Astrocyte (in vitro differentiated cells and primary cell): ENCODE data around the gene CHGA. TPM values are rescaled to one million over a fixed set of nuclear protein-coding genes. Genes with fewer than 3 reads are reported as not detected.

Experiments
- DNase-seq: peaks from one replicate; pipeline ENCODE4 v3.0.0-alpha.2; 2010; ENCODE audit warnings: low read depth
- FAIRE-seq: peaks from 2 replicates; lab custom pipeline; 2011; peaks lifted over from hg19 to GRCh38; lab: Jason Lieb, UNC
- H2AFZ ChIP-seq: 2 replicates; pipeline ENCODE4 v1.6.0; 2012; ENCODE audit warnings: low read depth, low read length, inconsistent platforms
- H3K27ac ChIP-seq: 2 replicates; pipeline ENCODE4 v1.5.1; 2011; ENCODE audit warnings: low read depth, low read length, inconsistent platforms
- H3K27me3 ChIP-seq: 2 replicates; pipeline ENCODE4 v1.6.0; 2011; ENCODE audit warnings: low read length, inconsistent platforms; ENCODE audit not compliant: insufficient read depth
- H3K36me3 ChIP-seq: 2 replicates; pipeline ENCODE4 v1.5.1; 2011; ENCODE audit warnings: low read length, inconsistent platforms; ENCODE audit not compliant: insufficient read depth
- H3K4me1 ChIP-seq: 2 replicates; pipeline ENCODE4 v1.5.1; 2011; ENCODE audit warnings: low read length, inconsistent platforms; ENCODE audit not compliant: insufficient read depth
- H3K4me2 ChIP-seq: 2 replicates; pipeline ENCODE4 v1.6.0; 2012; ENCODE audit warnings: low read length, inconsistent platforms
- H3K4me3 ChIP-seq: 2 replicates; pipeline ENCODE4 v1.5.1; 2011; ENCODE audit warnings: low read depth, mild to moderate bottlenecking, low read length, inconsistent platforms; ENCODE audit not compliant: insufficient read depth
- H3K79me2 ChIP-seq: 2 replicates; pipeline ENCODE4 v1.6.0; 2012; ENCODE audit warnings: mild to moderate bottlenecking, low read length, inconsistent platforms; ENCODE audit not compliant: insufficient read depth
- H3K9ac ChIP-seq: 2 replicates; pipeline ENCODE4 v1.6.0; 2012; ENCODE audit warnings: mild to moderate bottlenecking, low read length, inconsistent platforms
- H3K9me3 ChIP-seq: 2 replicates; pipeline ENCODE4 v1.5.1; 2012; ENCODE audit warnings: low read depth, mild to moderate bottlenecking, low read length, inconsistent platforms; ENCODE audit not compliant: insufficient read depth
- H4K20me1 ChIP-seq: 2 replicates; pipeline ENCODE4 v1.6.0; 2012; ENCODE audit warnings: low read length, inconsistent platforms; ENCODE audit not compliant: insufficient read depth
- H3K27ac Mint-ChIP-seq: one replicate; pipeline ENCODE4 v1.8.0; 2021; ENCODE audit warnings: mild to moderate bottlenecking, mixed read lengths; ENCODE audit not compliant: unreplicated experiment
- H3K27me3 Mint-ChIP-seq: one replicate; pipeline ENCODE4 v1.8.0; 2021; ENCODE audit warnings: low read depth, mixed read lengths; ENCODE audit not compliant: unreplicated experiment
- H3K36me3 Mint-ChIP-seq: one replicate; pipeline ENCODE4 v1.8.0; 2021; ENCODE audit warnings: low read depth, mixed read lengths; ENCODE audit not compliant: unreplicated experiment
- H3K4me1 Mint-ChIP-seq: one replicate; pipeline ENCODE4 v1.8.0; 2021; ENCODE audit warnings: low read depth, mixed read lengths; ENCODE audit not compliant: unreplicated experiment
- H3K4me3 Mint-ChIP-seq: one replicate; pipeline ENCODE4 v1.8.0; 2021; ENCODE audit warnings: mild to moderate bottlenecking, moderate library complexity, mixed read lengths; ENCODE audit not compliant: unreplicated experiment
- H3K9me3 Mint-ChIP-seq: one replicate; pipeline ENCODE4 v1.8.0; 2021; ENCODE audit warnings: mild to moderate bottlenecking, mixed read lengths; ENCODE audit not compliant: unreplicated experiment
- CTCF ChIP-seq: IDR thresholded peaks from 2 replicates; pipeline ENCODE4 v1.5.1; 2011; ENCODE audit warnings: low read depth, mild to moderate bottlenecking, inconsistent platforms, low read length, moderate library complexity; ENCODE audit not compliant: insufficient read depth
- EZH2 ChIP-seq: IDR thresholded peaks from 2 replicates; pipeline ENCODE4 v1.6.1; 2012; ENCODE audit warnings: mild to moderate bottlenecking, low read length, inconsistent platforms; ENCODE audit not compliant: insufficient read depth
- total RNA-seq: library from RNA; stranded (reverse); gene quantifications from 2 replicates; pipeline ENCODE4 v1.2.1, GENCODE V29; 2021

Gene CHGA
- total RNA-seq, 1 donor from 2014 or later = not detected

- H3K79me2 ChIP-seq = no peaks in the 10 kb centered on the region
- peaks cover 4% of the 10 kb centered on the region for H3K36me3 Mint-ChIP-seq
- H3K36me3 ChIP-seq = no peaks in the 10 kb centered on the region
- TF ChIP-seq EZH2 = no peak
- TF ChIP-seq CTCF = no peak
- peaks cover 34% of the 10 kb centered on the region for H3K27me3 Mint-ChIP-seq
- H3K4me1 Mint-ChIP-seq = no peaks in the 10 kb centered on the region
- no peaks in the 10 kb centered on the region for H3K9me3 ChIP-seq
- peaks cover 25% of the 10 kb centered on the region for H3K4me1 ChIP-seq
- no peak overlapping the region for H3K27ac Mint-ChIP-seq
- peaks cover 2% of the 10 kb centered on the region for H3K9me3 Mint-ChIP-seq
- no peaks in the 10 kb centered on the region for H4K20me1 ChIP-seq
- no peaks in the 10 kb centered on the region for H3K27me3 ChIP-seq
- no peak for FAIRE-seq
- H3K4me3 Mint-ChIP-seq = no peak overlapping the region
- H3K9ac ChIP-seq = no peak overlapping the region
- no peak overlapping the region for H2AFZ ChIP-seq
- no peak overlapping the region for H3K27ac ChIP-seq
- H3K4me2 ChIP-seq = no peak overlapping the region
- no peak overlapping the region for H3K4me3 ChIP-seq
- DNase-seq = no peak
These were observed 36.2 kb downstream of the CHGA start for GRCh38 chr14:92959189-92959531.

- Histone ChIP-seq H2AFZ (no peak overlapping the region), H3K79me2 (no peaks in the 10 kb centered on the region), H3K4me3 (no peak overlapping the region), H3K9ac (no peak overlapping the region), H3K36me3 (no peaks in the 10 kb centered on the region), H3K9me3 (no peaks in the 10 kb centered on the region), H3K27ac (no peak overlapping the region), H4K20me1 (no peaks in the 10 kb centered on the region), H3K4me2 (no peak overlapping the region), H3K4me1 (peaks cover 26% of the 10 kb centered on the region), H3K27me3 (no peaks in the 10 kb centered on the region)
- H3K4me3 Mint-ChIP-seq = no peak overlapping the region
- H3K9me3 Mint-ChIP-seq = peaks cover 4% of the 10 kb centered on the region
- no peaks in the 10 kb centered on the region for H3K36me3 Mint-ChIP-seq
- DNase-seq (no peak), FAIRE-seq (no peak)
- peaks cover 27% of the 10 kb centered on the region for H3K27me3 Mint-ChIP-seq
- no peak overlapping the region for H3K27ac Mint-ChIP-seq
- H3K4me1 Mint-ChIP-seq = no peaks in the 10 kb centered on the region
- TF ChIP-seq EZH2 (no peak), CTCF (no peak)
These were observed 37.1 kb downstream of the CHGA start for GRCh38 chr14:92959761-92960680.
